GM18498 (cell line): ENCODE results near the gene ADISSP.

Source experiments
- ATAC-seq: cut with Tn5 transposase; IDR thresholded peaks from one replicate; pipeline ENCODE4 v1.9.1; 2021; ENCODE audit warnings: mild to moderate bottlenecking, moderate library complexity; ENCODE audit not compliant: unreplicated experiment

Gene ADISSP

GRCh38 chr20:3782597-3782996 lies 15.0 kb upstream of the ADISSP start:
- no peak for ATAC-seq

GRCh38 chr20:3781153-3781910 lies 13.8 kb upstream of the ADISSP start, which contains the start of gene SPEF1:
TSS of gene SPEF1 (minus strand) at chr20:3781448. CDS start at chr20:3781287, 161 bp downstream.
- peak; percentile 52 for ATAC-seq

GRCh38 chr20:3778976-3779375 lies 11.4 kb upstream of the ADISSP start:
- no peak for ATAC-seq

DNA sequence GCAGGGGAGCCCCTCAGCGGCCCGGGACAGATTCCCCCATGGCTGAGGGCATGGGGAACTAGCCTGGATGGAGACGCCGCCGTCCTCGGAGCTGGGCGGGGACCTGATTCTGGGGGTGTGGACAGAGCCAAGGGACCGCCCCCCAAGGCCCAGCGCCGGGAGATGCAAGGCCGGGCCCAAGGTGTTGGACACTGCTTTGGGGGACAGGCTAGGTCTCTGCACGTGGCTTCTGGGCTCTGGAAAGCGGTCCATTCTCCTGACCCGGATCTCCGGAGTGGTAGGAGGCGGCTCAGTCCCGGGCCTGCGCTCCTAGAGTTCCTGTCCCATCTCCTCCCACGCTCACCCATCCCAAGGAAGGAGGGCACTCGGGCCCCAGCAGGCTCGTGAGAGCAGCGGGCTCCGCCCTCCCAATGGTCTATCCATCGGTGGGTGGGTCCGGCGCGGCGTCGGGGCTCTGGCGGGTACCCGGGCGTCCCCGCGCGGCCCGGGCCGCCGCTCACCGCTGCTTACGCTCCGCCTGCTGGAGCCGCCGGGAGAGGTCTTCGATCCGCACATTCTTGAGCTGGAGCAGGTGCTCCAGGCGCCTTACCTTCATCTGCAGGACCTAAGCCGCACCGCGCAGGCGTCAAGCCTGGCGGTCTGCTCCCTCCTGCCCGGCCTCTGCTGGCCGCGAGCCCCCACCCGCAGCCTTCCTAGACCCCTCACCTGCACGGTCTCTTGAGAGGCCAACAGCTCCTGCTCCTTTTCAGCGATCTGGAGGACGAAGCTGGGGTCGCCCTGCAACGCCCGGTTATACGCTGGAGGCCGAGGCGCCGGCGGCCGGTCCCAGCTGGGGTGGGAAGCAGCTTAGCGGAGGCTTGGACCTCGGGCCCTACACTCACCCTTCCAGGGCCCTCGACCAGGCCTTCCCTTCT lies 10.4 kb upstream of the ADISSP start:
- peak; percentile 39 for ATAC-seq

DNA sequence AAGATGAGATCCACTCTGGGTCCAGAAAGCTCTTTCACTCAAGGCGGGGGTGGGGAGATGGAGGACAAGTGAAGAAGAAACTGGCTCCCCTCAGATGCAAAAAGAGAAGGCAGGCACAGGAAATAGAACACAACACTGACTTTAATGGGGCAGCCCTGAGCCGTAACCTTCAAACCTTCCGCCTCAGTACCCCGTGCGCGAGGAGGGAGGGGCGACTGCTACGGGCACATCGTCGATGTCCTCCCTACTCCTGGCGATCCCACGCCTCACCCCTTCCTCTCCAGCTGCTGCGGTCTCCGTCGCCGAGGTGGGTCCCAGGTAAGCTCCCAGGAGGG lies 9.8 kb upstream of the ADISSP start:
- ATAC-seq, result no peak

GRCh38 chr20:3775457-3776108 lies 8.0 kb upstream of the ADISSP start:
- no peak for ATAC-seq

DNA sequence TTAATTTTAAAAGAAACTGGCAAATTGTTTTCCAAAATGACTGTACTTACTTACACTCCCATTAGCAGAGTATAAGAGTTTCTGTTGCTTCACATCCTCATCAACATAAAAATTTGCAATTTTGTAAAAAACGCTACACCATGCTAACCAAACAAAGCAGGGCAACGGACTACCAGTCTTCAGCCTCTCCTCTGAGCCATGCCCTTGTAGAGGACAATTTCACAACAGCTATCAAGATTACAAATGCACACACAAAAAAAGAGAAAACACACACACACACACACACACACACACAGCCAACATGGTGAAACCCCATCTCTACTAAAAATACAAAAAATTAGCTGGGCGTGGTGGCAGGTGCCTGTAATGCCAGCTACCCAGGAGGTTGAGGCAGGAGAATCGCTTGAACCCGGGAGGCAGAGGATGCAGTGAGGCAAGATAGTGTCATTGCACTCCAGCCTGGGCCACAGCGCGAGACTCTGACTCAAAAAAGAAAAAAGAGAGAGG lies 4.1 kb upstream of the ADISSP start:
- ATAC-seq, result no peak

- ATAC-seq, result peak; percentile 39
These were observed 983 bp upstream of the ADISSP start for GRCh38 chr20:3768342-3769130.

DNA sequence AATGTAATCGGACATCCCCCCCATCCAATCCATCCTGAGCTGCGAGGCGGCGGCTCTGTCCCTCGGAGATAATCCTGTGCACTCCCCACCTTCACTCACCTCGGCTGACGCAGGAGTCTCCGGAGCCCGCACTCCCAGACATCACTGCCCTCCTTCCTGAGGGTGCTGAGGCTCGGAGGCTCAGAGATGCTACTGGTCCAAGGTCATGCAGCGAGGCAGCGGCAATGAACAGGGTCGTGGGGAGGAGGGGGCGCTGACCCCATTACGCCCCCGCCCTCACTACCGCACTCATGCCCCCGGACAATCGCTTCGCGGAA lies 485 bp downstream of the ADISSP start:
- ATAC-seq, result no peak

DNA sequence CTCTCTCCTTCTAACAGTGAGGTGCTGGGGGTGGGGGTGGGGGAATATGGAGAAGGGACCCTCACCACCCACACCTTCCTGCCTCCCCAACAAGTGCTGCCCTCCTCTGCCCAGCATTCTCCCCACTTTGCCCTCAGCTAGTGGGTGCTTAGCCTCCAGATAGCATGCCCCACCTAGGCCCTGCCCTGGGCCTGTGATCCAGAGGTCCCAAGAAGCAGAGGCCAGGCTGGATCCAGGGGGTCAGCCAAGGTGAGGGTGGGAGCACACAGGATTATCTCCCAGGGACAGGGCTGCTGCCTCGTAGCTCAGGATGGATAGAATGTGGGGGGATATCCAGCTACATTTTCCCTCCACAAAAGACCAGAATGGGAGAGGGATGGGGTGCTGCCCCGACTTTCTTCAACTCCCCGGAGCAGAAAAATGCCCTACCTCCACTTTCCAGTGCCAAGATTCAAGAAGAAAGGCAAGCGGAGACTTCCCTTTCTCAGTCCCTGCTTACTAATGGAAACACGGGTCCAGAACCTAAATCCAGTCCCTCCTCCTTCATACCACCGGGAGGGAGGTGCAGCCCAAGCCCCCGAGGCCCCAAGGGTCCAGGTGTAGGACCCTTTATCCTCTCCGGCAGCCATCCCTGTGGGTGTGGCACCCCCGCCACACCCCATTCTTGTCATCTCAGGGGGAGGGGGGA lies 987 bp downstream of the ADISSP start:
- ATAC-seq, result no peak

GRCh38 chr20:3765171-3765882 lies 2.2 kb downstream of the ADISSP start:
- ATAC-seq, result no peak

DNA sequence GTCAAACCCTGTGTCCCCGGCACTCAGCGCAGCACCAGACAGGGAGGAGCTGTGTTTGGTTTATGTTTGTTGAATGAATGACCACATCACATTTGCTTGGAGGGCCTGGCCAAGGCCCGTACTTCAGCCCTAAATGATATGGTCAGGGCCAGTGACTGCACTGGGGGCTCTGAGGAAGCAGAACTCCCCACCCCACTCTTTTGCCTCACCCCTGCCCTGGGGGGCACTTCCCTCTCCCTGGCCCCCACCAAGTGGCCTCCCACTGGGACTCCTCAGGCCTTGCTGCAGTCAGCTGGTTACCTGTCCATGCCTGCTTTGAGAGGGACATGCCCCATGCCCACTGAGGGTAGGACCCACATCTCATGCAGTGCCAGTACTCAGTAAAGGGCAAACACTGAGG lies 2.9 kb downstream of the ADISSP start:
- ATAC-seq, result no peak

GRCh38 chr20:3763671-3764601 lies 3.6 kb downstream of the ADISSP start:
- ATAC-seq, result no peak

- no peak for ATAC-seq
These were observed 6.8 kb downstream of the ADISSP start for GRCh38 chr20:3760655-3761348.

- ATAC-seq, result no peak
These were observed 7.7 kb downstream of the ADISSP start for GRCh38 chr20:3759884-3760283.

DNA sequence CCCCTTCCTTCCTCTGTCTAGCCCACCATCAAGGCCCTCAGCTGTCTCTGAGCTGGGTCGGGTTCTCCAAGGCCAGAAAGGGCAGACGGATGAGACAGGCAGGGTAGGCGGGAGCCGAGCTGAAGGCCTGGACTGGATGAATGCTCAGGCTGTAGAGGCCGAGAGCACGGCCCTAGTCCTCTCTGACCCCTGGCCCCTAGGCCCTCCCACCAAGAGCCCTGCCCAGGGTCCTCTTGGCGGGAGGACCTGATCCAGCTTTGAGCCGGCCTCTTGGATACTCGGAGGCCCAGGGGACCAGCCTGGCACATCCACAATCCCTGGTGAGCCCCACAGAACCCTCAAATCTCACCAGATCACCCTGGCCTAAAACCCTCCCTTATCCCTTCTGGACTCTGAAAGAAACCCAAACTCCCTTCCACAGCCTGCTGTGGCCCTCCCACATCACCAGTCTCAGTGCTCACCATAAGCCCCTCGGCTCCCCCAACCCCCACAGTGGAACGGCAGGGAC lies 8.2 kb downstream of the ADISSP start:
- ATAC-seq, result no peak

GRCh38 chr20:3758566-3758965 lies 9.0 kb downstream of the ADISSP start:
- no peak for ATAC-seq

DNA sequence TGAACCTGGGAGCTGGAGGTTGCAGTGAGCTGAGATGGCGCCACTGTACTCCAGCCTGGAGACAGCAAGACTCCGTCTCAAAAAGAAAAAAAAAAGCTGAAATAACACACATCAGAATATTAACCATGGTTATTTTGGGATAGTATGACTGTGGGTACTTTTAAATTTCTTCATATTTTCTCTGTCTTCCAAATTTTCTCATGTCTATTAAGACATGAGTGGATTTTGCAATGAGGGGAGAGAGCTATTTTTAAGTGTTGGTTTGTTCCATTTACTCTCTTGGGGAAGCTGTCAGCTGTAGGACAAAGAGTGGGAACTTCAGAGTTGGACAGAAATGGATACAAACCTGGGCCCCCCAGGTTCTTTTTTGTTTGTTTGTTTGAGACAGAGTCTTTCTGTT lies 10.3 kb downstream of the ADISSP start:
- ATAC-seq, result no peak
